Mesenchymal stem cell (in vitro differentiated cells and primary cell): Measurements from ENCODE around the gene NCBP2L.

Source experiments
- DNase-seq: peaks from one replicate; pipeline ENCODE4 v3.0.0-alpha.2; 2013
- H2AFZ ChIP-seq: one replicate; pipeline ENCODE4 v1.6.1; 2013; ENCODE audit warnings: low read depth, mild to moderate bottlenecking, control low read depth, inconsistent platforms, low read length, moderate library complexity
- H2AK5ac ChIP-seq: 2 replicates; pipeline ENCODE4 v1.6.1; 2013; ENCODE audit warnings: low read length, moderate library complexity, mild to moderate bottlenecking, inconsistent platforms; ENCODE audit not compliant: severe bottlenecking
- H2BK120ac ChIP-seq: one replicate; pipeline ENCODE4 v1.6.1; 2013; ENCODE audit warnings: low read depth, mild to moderate bottlenecking, inconsistent platforms, low read length, moderate library complexity
- H2BK12ac ChIP-seq, 2 experiments: one replicate each; pipeline ENCODE4 v1.6.1; 2013; ENCODE audit warnings: inconsistent platforms in 2 of 2, low read length in 2 of 2, mild to moderate bottlenecking in 2 of 2, moderate library complexity in 2 of 2, control low read depth in 1 of 2
- H2BK15ac ChIP-seq: one replicate; pipeline ENCODE4 v1.6.1; 2013; ENCODE audit warnings: mild to moderate bottlenecking, low read depth, inconsistent platforms; ENCODE audit not compliant: poor library complexity, severe bottlenecking
- H2BK5ac ChIP-seq: 2 replicates; pipeline ENCODE4 v1.6.1; 2013; ENCODE audit warnings: low read depth, mild to moderate bottlenecking, low read length, control low read depth, inconsistent platforms; ENCODE audit not compliant: poor library complexity, severe bottlenecking
- H3K14ac ChIP-seq, 2 experiments: one replicate each; pipeline ENCODE4 v1.6.1; 2013; ENCODE audit warnings: inconsistent platforms in 2 of 2, low read length in 2 of 2, control low read depth in 1 of 2, mild to moderate bottlenecking in 1 of 2, moderate library complexity in 1 of 2
- H3K18ac ChIP-seq, 2 experiments: one replicate each; pipeline ENCODE4 v1.6.1; 2013; ENCODE audit warnings: inconsistent platforms in 2 of 2, low read length in 2 of 2, control low read depth in 1 of 2, low read depth in 1 of 2, mild to moderate bottlenecking in 1 of 2
- H3K23ac ChIP-seq, 2 experiments: one replicate each; pipeline ENCODE4 v1.6.1; 2013; ENCODE audit warnings: inconsistent platforms in 2 of 2, low read length in 2 of 2, mild to moderate bottlenecking in 2 of 2, moderate library complexity in 2 of 2, control low read depth in 1 of 2
- H3K27ac ChIP-seq: 2 replicates; pipeline ENCODE4 v1.5.1; 2013; ENCODE audit warnings: mild to moderate bottlenecking, moderate library complexity, low read length, control low read depth, inconsistent platforms; ENCODE audit not compliant: poor library complexity, severe bottlenecking
- H3K27me3 ChIP-seq, 2 experiments: 2 replicates each; pipeline versions ENCODE4 v1.6.1 to v1.7.0; 2013; ENCODE audit warnings: low read length in 2 of 2, mild to moderate bottlenecking in 2 of 2, moderate library complexity in 2 of 2, control low read depth in 1 of 2, inconsistent platforms in 1 of 2; ENCODE audit not compliant: control insufficient read depth in 1 of 2, insufficient read depth in 1 of 2
- H3K36me3 ChIP-seq, 2 experiments: 2 replicates each; pipeline versions ENCODE4 v1.6.1 to v1.7.0; 2013; ENCODE audit warnings: low read length in 2 of 2, control low read depth in 1 of 2, inconsistent platforms in 1 of 2, low read depth in 1 of 2, mild to moderate bottlenecking in 1 of 2; ENCODE audit not compliant: insufficient read depth in 2 of 2, control insufficient read depth in 1 of 2
- H3K4ac ChIP-seq, 2 experiments: one replicate each; pipeline ENCODE4 v1.6.1; 2013; ENCODE audit warnings: inconsistent platforms in 2 of 2, low read length in 2 of 2, mild to moderate bottlenecking in 2 of 2, moderate library complexity in 2 of 2, control low read depth in 1 of 2, low read depth in 1 of 2
- H3K4me1 ChIP-seq: 2 replicates; pipeline ENCODE4 v1.6.1; 2013; ENCODE audit warnings: low read depth, low read length, control low read depth; ENCODE audit not compliant: control insufficient read depth, insufficient read depth
- H3K4me2 ChIP-seq: 2 replicates; pipeline ENCODE4 v1.6.1; 2013; ENCODE audit warnings: low read length, mild to moderate bottlenecking, inconsistent platforms; ENCODE audit not compliant: poor library complexity, severe bottlenecking
- H3K4me3 ChIP-seq, 2 experiments: 2 replicates each; pipeline versions ENCODE4 v1.5.1 to v1.7.0; 2013; ENCODE audit warnings: low read length in 2 of 2, mild to moderate bottlenecking in 2 of 2, control low read depth in 1 of 2, low read depth in 1 of 2; ENCODE audit not compliant: insufficient read depth in 1 of 2
- H3K79me1 ChIP-seq: replicated peaks from 2 replicates; pipeline ENCODE4 v1.6.1; 2013; ENCODE audit warnings: mild to moderate bottlenecking, control low read depth, low read length, inconsistent platforms; ENCODE audit not compliant: poor library complexity, severe bottlenecking
- H3K9ac ChIP-seq: 2 replicates; pipeline ENCODE4 v1.7.0; 2013; ENCODE audit warnings: mild to moderate bottlenecking, low read length, moderate library complexity
- H3K9me3 ChIP-seq: 2 replicates; pipeline ENCODE4 v1.7.0; 2013; ENCODE audit warnings: mild to moderate bottlenecking, low read length; ENCODE audit not compliant: control insufficient read depth
- H4K8ac ChIP-seq: one replicate; pipeline ENCODE4 v1.6.1; 2013; ENCODE audit warnings: inconsistent platforms, mild to moderate bottlenecking, low read length, moderate library complexity
- H4K91ac ChIP-seq: one replicate; pipeline ENCODE4 v1.6.1; 2013; ENCODE audit warnings: mild to moderate bottlenecking, low read length, inconsistent platforms
- WGBS: methylation state at CpG from one replicate; pipeline ENCODE4 v1.1.7; 2013; ENCODE audit warnings: mixed read lengths; 5-methylcytosine and 5-hydroxymethylcytosine counted together

Gene NCBP2L

GRCh38 chrX:107766470-107767150 is 10.9 kb upstream of the NCBP2L start:
- WGBS, result 78% methylated on average over 3 of the region's 8 CpGs
- no peaks in the 10 kb centered on the region for H3K79me1 ChIP-seq
- H2AK5ac ChIP-seq, result no peak overlapping the region
- no peak overlapping the region for H2BK12ac ChIP-seq
- H3K4me1 ChIP-seq, result peaks cover 3% of the 10 kb centered on the region
- no peak overlapping the region for H3K14ac ChIP-seq
- H3K9me3 ChIP-seq, result no peaks in the 10 kb centered on the region
- no peak overlapping the region for H3K23ac ChIP-seq
- H2BK5ac ChIP-seq, result no peak overlapping the region
- H3K36me3 ChIP-seq, result no peaks in the 10 kb centered on the region
- H3K18ac ChIP-seq, result no peak overlapping the region
- DNase-seq, result peak; percentile 38
- no peak overlapping the region for H3K27ac ChIP-seq
- H2AFZ ChIP-seq, result no peak overlapping the region
- H4K8ac ChIP-seq, result no peak overlapping the region
- peaks cover 0 to 83% of the 10 kb centered on the region in 2 experiments for H3K27me3 ChIP-seq
- no peak overlapping the region for H3K4ac ChIP-seq
- no peak overlapping the region for H3K4me2 ChIP-seq
- no peak overlapping the region for H4K91ac ChIP-seq
- H3K9ac ChIP-seq, result no peak overlapping the region
- H3K4me3 ChIP-seq, result no peak overlapping the region
- H2BK15ac ChIP-seq, result no peak overlapping the region
- no peak overlapping the region for H2BK120ac ChIP-seq

- Histone ChIP-seq H2BK120ac (no peak overlapping the region), H3K4ac (no peak overlapping the region), H3K9ac (no peak overlapping the region), H2BK15ac (no peak overlapping the region), H2BK12ac (no peak overlapping the region), H3K4me2 (no peak overlapping the region), H3K9me3 (peaks cover 1% of the 10 kb centered on the region), H3K27me3 (peaks cover 2 to 86% of the 10 kb centered on the region in 2 experiments), H3K4me3 (no peak overlapping the region), H4K91ac (no peak overlapping the region), H3K27ac (no peak overlapping the region), H4K8ac (no peak overlapping the region), H3K14ac (no peak overlapping the region), H2AFZ (no peak overlapping the region), H2AK5ac (no peak overlapping the region), H3K4me1 (peaks cover 3% of the 10 kb centered on the region), H3K18ac (no peak overlapping the region), H3K36me3 (no peaks in the 10 kb centered on the region), H3K23ac (no peak overlapping the region), H2BK5ac (no peak overlapping the region), H3K79me1 (no peaks in the 10 kb centered on the region)
- no peak for DNase-seq
- 100% methylated on average over 2 of the region's 3 CpGs for WGBS
Measured at GRCh38 chrX:107768051-107768450, 9.5 kb upstream of the NCBP2L start.

GRCh38 chrX:107769581-107770317 is 7.8 kb upstream of the NCBP2L start:
- Histone ChIP-seq H3K27me3 (peaks cover 10 to 86% of the 10 kb centered on the region in 2 experiments), H3K27ac (no peak overlapping the region), H3K4me2 (no peak overlapping the region), H3K14ac (no peak overlapping the region), H4K8ac (no peak overlapping the region), H3K18ac (no peak overlapping the region), H3K9ac (no peak overlapping the region), H3K36me3 (no peaks in the 10 kb centered on the region), H2AK5ac (no peak overlapping the region), H3K4ac (no peak overlapping the region), H3K79me1 (no peaks in the 10 kb centered on the region), H3K4me1 (peaks cover 3% of the 10 kb centered on the region), H3K23ac (no peak overlapping the region), H2BK15ac (no peak overlapping the region), H2BK5ac (no peak overlapping the region), H2AFZ (no peak overlapping the region), H2BK120ac (no peak overlapping the region), H2BK12ac (no peak overlapping the region), H3K4me3 (no peak overlapping the region), H3K9me3 (peaks cover 2% of the 10 kb centered on the region), H4K91ac (no peak overlapping the region)
- WGBS, result 98% methylated on average over 4 of the region's 7 CpGs
- no peak for DNase-seq

- Histone ChIP-seq H3K79me1 (no peaks in the 10 kb centered on the region), H3K4me3 (no peak overlapping the region), H3K27me3 (peaks cover 11 to 81% of the 10 kb centered on the region in 2 experiments), H3K4ac (no peak overlapping the region), H3K23ac (no peak overlapping the region), H2AFZ (no peak overlapping the region), H2BK12ac (no peak overlapping the region), H3K4me1 (peaks cover 6% of the 10 kb centered on the region), H3K27ac (no peak overlapping the region), H2BK120ac (no peak overlapping the region), H3K4me2 (no peak overlapping the region), H3K9me3 (peaks cover 2% of the 10 kb centered on the region), H4K91ac (no peak overlapping the region), H3K9ac (no peak overlapping the region), H2BK15ac (no peak overlapping the region), H3K14ac (no peak overlapping the region), H3K36me3 (no peaks in the 10 kb centered on the region), H2BK5ac (no peak overlapping the region), H3K18ac (peak overlapping the region in 1 of 2 experiments; percentile 24), H2AK5ac (no peak overlapping the region), H4K8ac (no peak overlapping the region)
- no peak for DNase-seq
- 5% methylated on average over 2 of the region's 8 CpGs for WGBS
Measured at GRCh38 chrX:107773206-107773605, 4.3 kb upstream of the NCBP2L start.
